OCI-LY1 (cell line): ENCODE data around the gene CCDC40.

Source experiments
- H2AFZ ChIP-seq: fragments of 200-600 bp; sonication (generic), shearing (Covaris generic); 2 replicates; pipeline ENCODE4 v1.6.0; 2014; ENCODE audit warnings: antibody characterized with exemption, mild to moderate bottlenecking, low read length
- H3F3A ChIP-seq: fragments of 200-600 bp; sonication (generic), shearing (Covaris generic); 2 replicates; pipeline ENCODE4 v1.6.0; 2014; ENCODE audit warnings: mild to moderate bottlenecking, antibody characterized with exemption, low read length, moderate library complexity; ENCODE audit not compliant: insufficient read depth
- H3K27ac ChIP-seq: fragments of 200-600 bp; sonication (generic); 2 replicates; pipeline ENCODE4 v1.5.1; 2014; ENCODE audit warnings: low read length, mixed run types, mild to moderate bottlenecking, low read depth; ENCODE audit not compliant: poor library complexity, severe bottlenecking
- H3K27me3 ChIP-seq: fragments of 200-600 bp; sonication (generic); 2 replicates; pipeline ENCODE4 v1.6.0; 2014; ENCODE audit warnings: antibody characterized with exemption, mild to moderate bottlenecking, low read length, moderate library complexity; ENCODE audit not compliant: insufficient read depth
- H3K36me3 ChIP-seq: fragments of 200-600 bp; sonication (generic); 2 replicates; pipeline ENCODE4 v1.6.1; 2014; ENCODE audit warnings: mild to moderate bottlenecking, antibody characterized with exemption, low read length, moderate library complexity, mixed read lengths; ENCODE audit not compliant: insufficient read depth
- H3K4me1 ChIP-seq: fragments of 200-600 bp; sonication (generic); 2 replicates; pipeline ENCODE4 v1.5.1; 2014; ENCODE audit warnings: mild to moderate bottlenecking, low read length, moderate library complexity; ENCODE audit not compliant: insufficient read depth, severe bottlenecking
- H3K4me2 ChIP-seq: fragments of 200-600 bp; sonication (generic), shearing (Covaris generic); 2 replicates; pipeline ENCODE4 v1.6.1; 2014; ENCODE audit warnings: low read length
- H3K4me3 ChIP-seq: fragments of 200-600 bp; sonication (generic); 2 replicates; pipeline ENCODE4 v1.5.1; 2014; ENCODE audit warnings: low read length, low read depth, mild to moderate bottlenecking, mixed read lengths; ENCODE audit not compliant: poor library complexity, severe bottlenecking
- H3K79me2 ChIP-seq: fragments of 200-600 bp; shearing (Covaris generic); 2 replicates; pipeline ENCODE4 v1.6.1; 2016; ENCODE audit warnings: mixed run types, low read length, mixed read lengths; ENCODE audit not compliant: insufficient read depth
- H3K9ac ChIP-seq: fragments of 200-600 bp; sonication (generic), shearing (Covaris generic); 2 replicates; pipeline ENCODE4 v1.6.1; 2014; ENCODE audit warnings: mild to moderate bottlenecking, low read length, mixed read lengths
- H3K9me2 ChIP-seq: fragments of 200-600 bp; sonication (generic), shearing (Covaris generic); 2 replicates; pipeline ENCODE4 v1.6.1; 2014; ENCODE audit warnings: low read depth, mild to moderate bottlenecking, low read length, mixed read lengths
- H3K9me3 ChIP-seq: fragments of 200-600 bp; shearing (Covaris generic); 2 replicates; pipeline ENCODE4 v1.6.1; 2014; ENCODE audit warnings: low read length, mixed read lengths
- H4K20me1 ChIP-seq: fragments of 200-600 bp; sonication (generic), shearing (Covaris generic); 2 replicates; pipeline ENCODE4 v1.6.0; 2016; ENCODE audit warnings: mild to moderate bottlenecking, low read length; ENCODE audit not compliant: insufficient read depth
- CTCF ChIP-seq: fragments of 200-600 bp; sonication (generic), shearing (Covaris generic); IDR thresholded peaks from 2 replicates; pipeline ENCODE4 v1.5.1; 2017; ENCODE audit warnings: mild to moderate bottlenecking, antibody characterized with exemption, low read length, moderate library complexity, mixed read lengths
- EZH2 ChIP-seq: fragments of 200-600 bp; sonication (generic), shearing (Covaris generic); IDR thresholded peaks from 2 replicates; pipeline ENCODE4 v1.8.0; 2017; ENCODE audit warnings: borderline replicate concordance, mixed run types, mild to moderate bottlenecking, antibody characterized with exemption, low read length, moderate library complexity, mixed read lengths

The CCDC40 gene

GRCh38 chr17:80067393-80067986 is 31.0 kb downstream of the CCDC40 start:
- no peak overlapping the region for H2AFZ ChIP-seq
- no peak overlapping the region for H3K9ac ChIP-seq
- no peaks in the 10 kb centered on the region for H3K4me1 ChIP-seq
- no peaks in the 10 kb centered on the region for H3K9me3 ChIP-seq
- no peak overlapping the region for H3K4me3 ChIP-seq
- peaks cover 10% of the 10 kb centered on the region for H3K27me3 ChIP-seq
- H3K36me3 ChIP-seq = no peaks in the 10 kb centered on the region
- TF ChIP-seq EZH2 = no peak
- no peak for TF ChIP-seq CTCF
- H4K20me1 ChIP-seq = no peaks in the 10 kb centered on the region
- no peaks in the 10 kb centered on the region for H3K79me2 ChIP-seq
- H3K27ac ChIP-seq = no peak overlapping the region
- H3F3A ChIP-seq = no peaks in the 10 kb centered on the region
- no peaks in the 10 kb centered on the region for H3K9me2 ChIP-seq
- no peak overlapping the region for H3K4me2 ChIP-seq

- H3K9me3 ChIP-seq = no peaks in the 10 kb centered on the region
- H3K79me2 ChIP-seq = no peaks in the 10 kb centered on the region
- H2AFZ ChIP-seq = no peak overlapping the region
- H3K36me3 ChIP-seq = no peaks in the 10 kb centered on the region
- H3K4me2 ChIP-seq = no peak overlapping the region
- no peaks in the 10 kb centered on the region for H3K9me2 ChIP-seq
- TF ChIP-seq CTCF (no peak), EZH2 (no peak)
- H4K20me1 ChIP-seq = no peaks in the 10 kb centered on the region
- no peak overlapping the region for H3K9ac ChIP-seq
- H3K27ac ChIP-seq = no peak overlapping the region
- H3F3A ChIP-seq = no peaks in the 10 kb centered on the region
- H3K4me3 ChIP-seq = no peak overlapping the region
- no peaks in the 10 kb centered on the region for H3K4me1 ChIP-seq
- peaks cover 10% of the 10 kb centered on the region for H3K27me3 ChIP-seq
These were observed 32.1 kb downstream of the CCDC40 start for GRCh38 chr17:80068301-80069222.

GRCh38 chr17:80070375-80071115 is 34.1 kb downstream of the CCDC40 start:
- Histone ChIP-seq H3F3A (no peaks in the 10 kb centered on the region), H3K4me3 (no peak overlapping the region), H3K9ac (no peak overlapping the region), H4K20me1 (no peaks in the 10 kb centered on the region), H3K9me2 (no peaks in the 10 kb centered on the region), H3K4me2 (no peak overlapping the region), H3K27me3 (peaks cover 7% of the 10 kb centered on the region), H3K9me3 (no peaks in the 10 kb centered on the region), H3K4me1 (no peaks in the 10 kb centered on the region), H3K27ac (no peak overlapping the region), H3K36me3 (no peaks in the 10 kb centered on the region), H2AFZ (no peak overlapping the region), H3K79me2 (no peaks in the 10 kb centered on the region)
- TF ChIP-seq EZH2 = no peak
- TF ChIP-seq CTCF = no peak
